Fibroblast of peridontal ligament (primary cell): Measurements from ENCODE around the gene MAP1LC3A.

Experiments
- DNase-seq: peaks from one replicate; pipeline ENCODE4 v3.0.0-alpha.2; 2010; ENCODE audit errors: extremely low read depth

Gene MAP1LC3A

GRCh38 chr20:34529742-34530141 lies 28.8 kb upstream of the MAP1LC3A start:
- DNase-seq, result no peak

- DNase-seq, result no peak
Measured at GRCh38 chr20:34530342-34530741, 28.2 kb upstream of the MAP1LC3A start.

DNA sequence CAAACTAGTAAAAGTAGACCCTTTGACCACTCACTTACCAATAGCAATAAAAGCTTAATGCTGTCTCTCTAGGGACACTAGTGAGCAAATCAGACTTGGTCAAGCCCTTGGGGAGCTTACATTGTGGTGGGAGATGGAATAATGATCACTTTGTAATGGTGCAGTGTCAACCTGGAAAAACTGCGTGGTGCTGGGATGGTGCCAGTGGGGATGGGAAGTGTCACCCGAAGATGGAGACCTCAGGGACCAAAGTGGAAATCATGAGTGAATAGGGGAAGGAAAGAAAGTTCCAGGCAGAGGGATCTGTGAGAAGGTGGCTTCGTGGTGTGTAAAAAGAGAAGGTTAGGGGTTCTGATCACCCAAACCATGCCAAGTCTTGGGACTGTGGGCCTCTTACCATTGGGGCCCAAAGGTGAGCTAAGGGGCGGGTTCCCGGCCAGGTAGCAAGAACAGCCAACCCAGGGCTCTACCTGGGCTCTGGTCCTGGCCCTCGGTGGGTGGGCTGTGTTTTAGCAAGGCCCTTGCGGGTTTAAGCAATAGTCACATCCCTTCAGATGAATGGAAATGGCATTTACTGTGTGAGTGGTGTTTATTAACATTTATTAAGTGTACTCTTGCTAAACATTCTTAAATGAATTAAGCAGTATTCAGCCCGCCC lies 26.8 kb upstream of the MAP1LC3A start:
- no peak for DNase-seq

DNA sequence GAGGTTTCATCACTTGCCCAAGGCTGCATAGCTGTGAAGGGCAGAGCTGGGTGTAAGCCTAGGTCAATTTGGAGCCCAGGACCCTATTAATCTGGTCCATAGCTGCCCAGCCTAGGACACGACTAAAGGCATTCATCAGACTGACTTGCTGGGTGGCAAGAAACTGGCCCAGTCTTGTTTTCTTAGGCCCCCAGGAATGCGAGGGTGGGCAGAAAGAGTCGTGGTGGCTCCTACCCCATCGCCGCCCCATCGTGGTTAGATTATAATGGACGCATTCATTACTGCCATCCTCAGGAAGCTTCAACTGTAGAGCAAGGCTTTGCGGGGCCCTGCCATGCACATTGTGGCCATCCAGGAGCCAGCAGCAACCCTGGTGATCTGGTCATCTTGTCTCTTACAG lies 26.2 kb upstream of the MAP1LC3A start:
- DNase-seq, result no peak

DNA sequence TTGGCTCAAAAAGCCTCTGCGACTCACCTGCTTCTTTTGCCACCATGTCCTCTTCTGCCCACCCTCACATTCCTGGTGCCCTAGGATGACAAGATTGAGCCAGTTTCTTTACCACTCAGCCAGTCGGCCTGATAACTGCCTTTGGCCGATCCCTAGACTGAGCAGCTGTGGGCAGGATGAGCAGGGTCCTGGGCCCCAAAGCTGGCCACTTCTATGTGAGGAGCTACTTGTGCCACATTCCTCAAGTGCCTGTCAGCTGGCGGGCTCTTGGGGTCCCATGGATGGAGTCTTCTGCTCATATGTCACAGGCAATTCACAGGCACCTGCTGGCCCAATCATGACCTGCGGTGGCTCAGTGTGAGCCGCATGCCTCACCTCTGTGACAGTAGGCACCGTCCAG lies 25.8 kb upstream of the MAP1LC3A start:
- no peak for DNase-seq

DNA sequence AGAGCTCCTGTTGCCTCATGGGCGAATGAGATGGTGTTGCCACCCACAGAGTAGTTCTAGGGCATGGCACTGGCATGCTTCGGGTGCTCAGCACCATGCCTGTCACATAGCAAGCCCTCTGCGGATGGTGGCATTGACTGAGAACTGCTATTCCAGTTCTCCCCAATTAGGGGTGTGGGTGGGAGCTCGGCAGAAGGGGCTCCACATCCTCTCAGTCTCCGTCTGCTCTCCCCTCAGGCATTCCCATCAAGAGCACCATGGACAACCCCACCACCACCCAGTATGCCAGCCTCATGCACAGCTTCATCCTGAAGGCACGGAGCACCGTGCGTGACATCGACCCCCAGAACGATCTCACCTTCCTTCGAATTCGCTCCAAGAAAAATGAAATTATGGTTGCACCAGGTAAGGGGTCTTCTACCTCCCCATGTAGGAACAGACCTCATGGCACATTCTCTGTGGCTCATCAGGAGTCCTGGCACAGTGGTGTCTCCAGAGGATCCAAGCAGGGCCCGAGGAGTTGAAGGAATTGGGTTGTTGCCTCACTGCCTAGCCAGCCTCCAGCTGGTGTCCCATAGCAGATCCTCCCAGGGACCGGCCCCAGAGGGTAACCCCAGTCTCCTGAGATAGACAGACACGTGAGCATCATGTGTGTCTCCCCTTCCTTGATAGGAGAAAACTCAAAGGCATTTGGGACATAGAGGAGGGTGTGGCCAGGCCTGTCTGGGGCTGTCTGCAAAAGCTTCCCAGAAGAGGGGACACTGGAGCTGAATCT lies 23.9 kb upstream of the MAP1LC3A start:
- no peak for DNase-seq

GRCh38 chr20:34535301-34535840 lies 23.1 kb upstream of the MAP1LC3A start:
- no peak for DNase-seq

DNA sequence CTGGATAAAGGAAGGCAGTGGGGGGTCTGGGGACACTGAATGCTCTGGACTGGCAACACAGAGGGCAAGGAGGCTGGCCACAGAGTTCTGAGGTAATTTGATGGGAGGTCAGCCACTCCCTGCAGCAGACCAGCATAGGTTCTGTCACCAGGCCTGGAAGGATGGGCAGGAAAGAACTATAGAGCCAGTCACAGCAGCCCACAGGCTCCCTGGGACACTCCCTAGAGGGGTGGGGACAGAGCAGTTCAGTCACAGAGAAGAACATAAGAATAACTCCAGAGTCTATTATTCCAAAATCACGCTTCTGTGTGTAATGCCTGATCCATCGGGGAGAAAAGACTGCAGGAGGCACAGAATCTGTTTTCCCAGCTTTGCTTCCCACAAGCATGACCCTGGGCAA lies 22.7 kb upstream of the MAP1LC3A start:
- DNase-seq, result no peak

GRCh38 chr20:34536798-34537394 lies 21.6 kb upstream of the MAP1LC3A start:
- no peak for DNase-seq

DNA sequence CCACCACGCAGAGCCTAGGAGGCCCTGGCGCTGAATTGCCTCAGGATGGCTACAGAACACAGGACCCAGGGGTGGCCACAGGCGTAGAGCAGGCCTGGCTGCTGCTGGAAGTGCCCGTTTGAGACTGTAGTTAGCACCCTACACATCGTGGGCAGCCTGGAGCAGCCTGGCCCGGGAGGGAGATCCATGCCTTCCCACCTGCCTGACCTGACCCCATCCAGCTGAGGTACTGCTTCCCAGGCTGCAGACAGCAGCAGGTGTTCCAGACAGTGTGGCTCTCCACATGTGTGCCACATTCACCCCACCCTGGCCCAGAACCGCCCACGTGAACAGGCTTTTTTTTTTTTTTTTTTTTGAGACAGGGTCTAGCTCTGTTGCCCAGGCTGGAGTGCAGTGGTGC lies 20.9 kb upstream of the MAP1LC3A start:
- DNase-seq, result no peak

- DNase-seq, result peak; percentile 75
Measured at GRCh38 chr20:34538671-34539123, 19.8 kb upstream of the MAP1LC3A start.

- no peak for DNase-seq
Measured at GRCh38 chr20:34539756-34540155, 18.8 kb upstream of the MAP1LC3A start.

- no peak for DNase-seq
Measured at GRCh38 chr20:34540596-34541263, 17.8 kb upstream of the MAP1LC3A start.

DNA sequence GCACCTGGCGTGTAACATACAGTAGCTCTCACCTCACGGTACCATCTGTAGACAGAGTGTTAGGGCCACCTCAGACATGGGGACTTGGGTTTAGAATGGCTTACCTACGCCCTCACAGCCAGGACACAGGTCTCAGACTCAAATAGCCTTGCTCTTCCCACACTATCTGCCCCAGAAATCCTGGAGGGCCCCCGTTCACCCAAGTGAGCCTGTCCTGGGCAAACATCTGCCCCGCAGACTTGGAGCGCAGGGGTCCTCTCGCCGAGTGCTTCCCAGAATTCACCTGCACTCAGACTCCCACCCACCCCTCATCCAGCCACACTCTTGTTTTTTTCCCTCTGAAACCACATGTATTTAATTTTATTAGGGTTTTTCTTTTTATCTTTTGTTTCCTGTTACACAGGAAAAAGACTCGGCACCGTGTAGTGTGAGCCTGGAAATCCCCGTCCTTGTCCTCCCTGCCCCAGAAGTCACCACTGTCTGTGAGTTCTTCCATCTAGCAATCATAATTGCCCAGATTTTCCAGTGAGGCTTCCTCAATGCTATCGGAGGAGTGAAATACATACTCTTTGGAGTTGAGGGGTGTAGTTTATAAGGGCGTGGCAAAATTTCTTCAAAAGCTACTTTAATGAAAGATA lies 17.1 kb upstream of the MAP1LC3A start:
- no peak for DNase-seq

DNA sequence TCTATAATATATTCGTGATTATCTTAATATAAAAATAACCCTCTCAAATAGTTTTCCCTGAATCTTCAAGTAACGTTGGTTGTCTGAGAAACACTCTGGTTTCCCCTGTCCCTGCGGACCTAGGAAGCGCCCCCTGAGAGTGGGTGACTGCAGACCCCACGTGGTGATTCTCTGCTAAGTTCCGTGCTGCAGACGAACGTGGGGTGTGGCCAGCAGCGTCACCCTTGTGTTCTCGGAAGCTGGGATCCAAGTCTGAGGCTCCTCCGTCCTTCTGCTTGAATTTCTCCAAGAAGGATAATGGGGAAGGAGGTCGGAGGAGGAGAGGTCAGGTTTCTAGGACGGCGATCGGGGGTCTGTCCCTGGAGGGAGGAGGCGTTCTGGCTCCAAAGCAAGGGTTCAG lies 16.6 kb upstream of the MAP1LC3A start:
- no peak for DNase-seq

GRCh38 chr20:34542439-34542838 lies 16.1 kb upstream of the MAP1LC3A start:
- no peak for DNase-seq

DNA sequence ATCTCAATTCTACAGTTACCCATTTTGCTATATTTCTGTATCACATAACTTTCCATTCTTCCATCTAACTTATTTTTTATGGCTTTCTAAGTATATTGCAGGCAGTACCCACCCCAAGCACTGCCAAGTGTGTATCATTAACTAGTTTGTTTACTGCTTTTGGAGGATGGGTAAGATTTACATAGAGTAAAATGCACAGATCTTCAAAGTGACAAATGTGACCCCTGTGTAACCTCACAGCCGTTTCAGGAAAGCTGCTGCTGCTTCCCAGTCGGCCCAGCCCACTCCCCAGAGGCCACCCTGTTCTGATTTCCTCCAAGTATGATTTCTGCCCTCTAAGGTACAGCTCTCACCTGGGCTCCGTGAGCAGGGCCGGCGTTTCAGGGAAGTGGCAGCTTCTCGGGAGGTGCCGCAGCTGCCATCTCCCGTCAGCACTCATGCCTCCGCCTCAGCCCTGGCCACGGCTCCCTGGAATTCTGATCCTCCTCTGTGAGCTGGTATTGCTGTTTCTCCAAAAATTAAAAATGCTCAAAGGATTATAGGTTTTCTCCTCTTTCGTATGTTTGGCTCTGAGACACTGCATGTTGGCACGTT lies 15.0 kb upstream of the MAP1LC3A start:
- no peak for DNase-seq

DNA sequence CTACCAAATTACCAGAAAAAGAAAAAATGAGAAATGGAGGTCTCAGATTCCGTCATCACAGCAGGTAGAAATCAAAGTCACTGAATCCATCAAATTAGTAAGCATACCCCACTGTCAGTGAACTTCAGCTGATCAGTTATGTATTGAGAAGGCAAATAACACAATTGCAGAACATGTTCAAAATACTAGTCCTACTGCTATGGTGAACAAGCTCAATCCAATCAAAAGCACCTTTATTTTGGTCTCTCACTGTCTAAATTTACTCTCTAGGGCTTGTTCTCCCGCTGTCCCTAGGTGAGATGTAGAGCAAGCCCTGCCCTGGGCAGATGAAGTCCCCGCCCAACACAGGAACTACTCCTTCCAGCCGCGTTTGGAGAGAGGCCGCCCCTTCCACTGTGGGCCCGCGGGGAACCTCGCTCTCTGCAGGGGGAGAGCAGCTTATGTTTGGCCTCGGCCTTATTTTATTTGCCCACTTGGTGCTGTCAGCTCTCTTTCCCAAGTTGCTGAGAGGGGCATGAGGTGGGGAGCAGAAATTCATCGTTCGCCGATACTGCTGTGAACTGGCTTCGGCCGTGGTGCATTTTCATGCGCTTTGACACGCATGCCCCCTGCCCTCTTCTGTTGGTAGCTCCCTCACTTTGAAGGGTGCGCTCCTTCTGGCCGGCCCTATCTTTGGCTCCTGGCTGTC lies 14.3 kb upstream of the MAP1LC3A start:
- no peak for DNase-seq

- no peak for DNase-seq
Measured at GRCh38 chr20:34546751-34547181, 11.8 kb upstream of the MAP1LC3A start.

DNA sequence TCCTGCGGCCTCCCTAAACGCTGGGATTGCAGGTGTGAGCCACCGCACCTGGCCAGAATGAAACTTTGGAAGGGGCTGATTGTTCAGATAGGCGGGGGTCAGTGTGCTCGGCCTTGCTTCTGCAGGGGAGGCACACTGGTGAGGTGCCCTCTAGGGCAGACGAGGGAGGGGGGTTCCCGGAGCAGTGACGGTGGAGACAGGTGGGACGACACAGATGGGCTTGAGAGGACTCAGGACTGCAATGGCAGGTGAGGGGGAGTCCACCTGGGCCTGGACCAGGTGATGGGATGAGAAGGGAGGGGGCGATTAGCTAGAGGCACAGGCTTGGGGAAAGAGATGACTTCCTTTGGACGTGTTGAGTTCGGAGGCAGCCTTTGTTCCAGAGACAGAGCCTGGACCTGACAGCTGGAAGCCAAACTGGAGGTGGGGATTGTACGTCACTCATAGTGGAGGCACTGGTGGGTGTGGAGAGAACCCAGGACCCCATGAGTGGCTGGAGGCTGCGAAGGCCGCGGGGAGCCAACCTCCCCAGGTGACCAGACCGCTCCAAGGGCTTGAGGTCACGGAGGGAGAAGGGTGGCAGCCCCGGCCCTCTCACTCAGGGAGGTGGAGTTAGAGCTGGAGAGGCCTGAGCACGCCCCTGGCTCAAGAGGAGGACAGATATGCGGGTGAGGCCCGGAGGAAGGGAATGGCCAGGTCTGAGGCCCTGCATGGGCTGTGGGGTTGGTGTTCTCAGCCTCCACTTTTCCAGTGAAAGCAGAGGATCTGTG lies 10.5 kb upstream of the MAP1LC3A start:
- no peak for DNase-seq
